K562 (cell line): ENCODE measurements around the gene HAPSTR1. TPM values are rescaled to one million over a fixed set of nuclear protein-coding genes. Genes with fewer than 3 reads are reported as not detected.
A peak's percentile ranks its signal among the peaks of the same experiment; 100 is the strongest.

Experiments
- ARHGAP35 ChIP-seq: fragments of 450-650 bp; IDR thresholded peaks from 2 replicates; pipeline ENCODE4 v1.6.1; 2018; ENCODE audit not compliant: partially characterized antibody
- BDP1 ChIP-seq: IDR thresholded peaks from 3 replicates; pipeline ENCODE4 v1.6.1; 2011; ENCODE audit not compliant: insufficient read length, insufficient read depth
- C11orf30 ChIP-seq: fragments of 450-650 bp; IDR thresholded peaks from 2 replicates; pipeline ENCODE4 v1.6.1; 2016; ENCODE audit warnings: low read depth, mild to moderate bottlenecking
- E2F1 ChIP-seq: sonication (generic); formaldehyde crosslinking; IDR thresholded peaks from 2 replicates; pipeline ENCODE4 v1.8.1; 2023; ENCODE audit warnings: mild to moderate bottlenecking, missing genetic modification reagents, moderate library complexity
- IRF2 ChIP-seq: sonication (generic); formaldehyde crosslinking; IDR thresholded peaks from 2 replicates; pipeline ENCODE4 v1.8.1; 2022; ENCODE audit warnings: mild to moderate bottlenecking, missing genetic modification reagents
- MAFK ChIP-seq: IDR thresholded peaks from 2 replicates; pipeline ENCODE4 v1.6.1; 2011; ENCODE audit warnings: low read length, improper control_type of control experiment
- MTA2 ChIP-seq: fragments of 450-650 bp; IDR thresholded peaks from 2 replicates; pipeline ENCODE4 v1.6.1; 2016; ENCODE audit warnings: low read depth
- NFXL1 ChIP-seq: fragments of 450-650 bp; formaldehyde crosslinking; IDR thresholded peaks from 2 replicates; pipeline ENCODE4 v1.4.0; 2021; ENCODE audit warnings: mild to moderate bottlenecking
- RBFOX2 ChIP-seq: fragments of 200-400 bp; formaldehyde crosslinking; IDR thresholded peaks from 2 replicates; pipeline ENCODE4 v1.6.1; 2017; ENCODE audit warnings: low read depth, mild to moderate bottlenecking, low read length, moderate library complexity
- RBM14 ChIP-seq: fragments of 200-400 bp; formaldehyde crosslinking; IDR thresholded peaks from 2 replicates; pipeline ENCODE4 v1.6.1; 2018; ENCODE audit warnings: low read depth, mild to moderate bottlenecking, low read length, moderate library complexity, borderline replicate concordance; ENCODE audit not compliant: insufficient read depth
- TEAD4 ChIP-seq, 2 experiments: sonication (generic) in 1 of 2; formaldehyde crosslinking in 1 of 2; IDR thresholded peaks; 2 replicates each; pipeline versions ENCODE4 v1.6.1 to v1.8.0; 2012 to 2022; ENCODE audit warnings: borderline replicate concordance in 1 of 2, inconsistent platforms in 1 of 2, low read length in 1 of 2, mild to moderate bottlenecking in 1 of 2, missing genetic modification reagents in 1 of 2
- TSHZ1 ChIP-seq: fragments of 250-450 bp; sonication (Bioruptor Pico); IDR thresholded peaks from 2 replicates; pipeline ENCODE4 v1.4.0; 2020; ENCODE audit warnings: mild to moderate bottlenecking, moderate library complexity
- ZNF146 ChIP-seq: IDR thresholded peaks from one replicate; pipeline ENCODE4 v1.6.1; 2018; ENCODE audit warnings: missing compliant biosample characterization; ENCODE audit not compliant: unreplicated experiment
- ZNF316 ChIP-seq: fragments of 450-650 bp; IDR thresholded peaks from 2 replicates; pipeline ENCODE4 v1.6.1; 2016
- polyA plus RNA-seq, 8 experiments: library from polyadenylated mRNA; depleted of rRNA in 4 of 8; stranded (reverse) in 5 of 8; unstranded in 3 of 8; fragments of >200 nt; fragmentation: Nextera tagmentation in 2 of 8; fragmentation: Illumina TruSeq in 1 of 8; extraction: Ambion mirVana in 2 of 8; extraction: Trizol in 1 of 8; gene quantifications; 2 replicates each; pipeline versions ENCODE4 v1.2.1 to v1.2.3, GENCODE V29; 2011 to 2014; ENCODE audit warnings: inconsistent platforms in 1 of 8, missing spikeins in 1 of 8
- total RNA-seq, 7 experiments: library from RNA; depleted of rRNA in 6 of 7; stranded (reverse); fragments of >200 nt in 6 of 7; fragmentation: Illumina TruSeq in 2 of 7; extraction: Trizol in 2 of 7; gene quantifications; 2 replicates each; pipeline versions ENCODE4 v1.2.1 to v1.2.3, GENCODE V29; 2011 to 2021; ENCODE audit warnings: low replicate concordance in 1 of 7
- TF ChIP-seq, protein P1 (sequence below): fragments of 250-450 bp; sonication (Bioruptor Pico); IDR thresholded peaks from 2 replicates; pipeline ENCODE4 v1.5.1; 2021; ENCODE audit warnings: mild to moderate bottlenecking

HAPSTR1 gene
- total and polyA plus RNA-seq, 9 of the 15 experiments (the other 6 are each of a cell fraction or from before 2014, with no cell fraction given) = 10.8 to 67.9 (median 36.5) TPM

GRCh38 chr16:9060225-9060624 is 31.2 kb upstream of the HAPSTR1 start (continued):
- TF ChIP-seq, protein P1, sequence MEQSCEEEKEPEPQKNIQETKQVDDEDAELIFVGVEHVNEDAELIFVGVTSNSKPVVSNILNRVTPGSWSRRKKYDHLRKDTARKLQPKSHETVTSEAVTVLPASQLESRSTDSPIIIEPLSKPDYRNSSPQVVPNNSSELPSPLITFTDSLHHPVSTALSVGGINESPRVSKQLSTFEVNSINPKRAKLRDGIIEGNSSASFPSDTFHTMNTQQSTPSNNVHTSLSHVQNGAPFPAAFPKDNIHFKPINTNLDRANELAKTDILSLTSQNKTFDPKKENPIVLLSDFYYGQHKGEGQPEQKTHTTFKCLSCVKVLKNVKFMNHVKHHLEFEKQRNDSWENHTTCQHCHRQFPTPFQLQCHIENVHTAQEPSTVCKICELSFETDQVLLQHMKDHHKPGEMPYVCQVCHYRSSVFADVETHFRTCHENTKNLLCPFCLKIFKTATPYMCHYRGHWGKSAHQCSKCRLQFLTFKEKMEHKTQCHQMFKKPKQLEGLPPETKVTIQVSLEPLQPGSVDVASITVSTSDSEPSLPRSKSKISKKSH = no peak
- TF ChIP-seq TSHZ1 (CRISPR knock-in tag) (no peak), TEAD4 (IDR thresholded peaks at IDR 0.05; ENCODE audit: low read length) (no peak), TEAD4 (CRISPR knock-in tag; IDR thresholded peaks at IDR 0.05; ENCODE audit: borderline replicate concordance) (no peak), IRF2 (CRISPR knock-in tag) (no peak), ZNF146 (CRISPR knock-in tag) (no peak), RBM14 (no peak), NFXL1 (CRISPR knock-in tag) (no peak), MAFK (0 out of 2 replicates have a peak, but pooled peaks have one; percentile 26), RBFOX2 (peak; percentile 34; the same call in 1 of the 2 replicates), MTA2 (no peak), C11orf30 (peak; percentile 63), ARHGAP35 (no peak), E2F1 (CRISPR knock-in tag) (no peak), ZNF316 (peak; percentile 76), BDP1 (no peak)
